HUES64 (cell line): ENCODE measurements around the gene DYNC2I2.

Source experiments
- H3K27ac ChIP-seq: 2 replicates; pipeline ENCODE4 v1.7.0; 2013; ENCODE audit warnings: low read depth, low read length, inconsistent platforms
- H3K27me3 ChIP-seq: 2 replicates; pipeline ENCODE4 v1.6.1; 2013; ENCODE audit warnings: mild to moderate bottlenecking, low read length; ENCODE audit not compliant: insufficient read depth
- H3K36me3 ChIP-seq: 2 replicates; pipeline ENCODE4 v1.6.1; 2013; ENCODE audit warnings: mild to moderate bottlenecking, low read length; ENCODE audit not compliant: insufficient read depth
- H3K4me1 ChIP-seq: 2 replicates; pipeline ENCODE4 v1.6.1; 2013; ENCODE audit warnings: mild to moderate bottlenecking, low read length, moderate library complexity; ENCODE audit not compliant: insufficient read depth
- H3K4me3 ChIP-seq: 2 replicates; pipeline ENCODE4 v1.5.1; 2013; ENCODE audit warnings: mild to moderate bottlenecking, low read length, moderate library complexity
- H3K9ac ChIP-seq: 2 replicates; pipeline ENCODE4 v1.6.1; 2013; ENCODE audit warnings: mild to moderate bottlenecking, low read depth, low read length
- H3K9me3 ChIP-seq: 2 replicates; pipeline ENCODE4 v1.6.1; 2013; ENCODE audit warnings: low read depth, low read length; ENCODE audit not compliant: insufficient read depth
- WGBS: fragments of 150-250, 120-280 bp; methylation state at CpG from one replicate; pipeline ENCODE4 v1.1.7; 2013; ENCODE audit warnings: missing lambda C conversion rate; 5-methylcytosine and 5-hydroxymethylcytosine counted together

The DYNC2I2 gene

DNA sequence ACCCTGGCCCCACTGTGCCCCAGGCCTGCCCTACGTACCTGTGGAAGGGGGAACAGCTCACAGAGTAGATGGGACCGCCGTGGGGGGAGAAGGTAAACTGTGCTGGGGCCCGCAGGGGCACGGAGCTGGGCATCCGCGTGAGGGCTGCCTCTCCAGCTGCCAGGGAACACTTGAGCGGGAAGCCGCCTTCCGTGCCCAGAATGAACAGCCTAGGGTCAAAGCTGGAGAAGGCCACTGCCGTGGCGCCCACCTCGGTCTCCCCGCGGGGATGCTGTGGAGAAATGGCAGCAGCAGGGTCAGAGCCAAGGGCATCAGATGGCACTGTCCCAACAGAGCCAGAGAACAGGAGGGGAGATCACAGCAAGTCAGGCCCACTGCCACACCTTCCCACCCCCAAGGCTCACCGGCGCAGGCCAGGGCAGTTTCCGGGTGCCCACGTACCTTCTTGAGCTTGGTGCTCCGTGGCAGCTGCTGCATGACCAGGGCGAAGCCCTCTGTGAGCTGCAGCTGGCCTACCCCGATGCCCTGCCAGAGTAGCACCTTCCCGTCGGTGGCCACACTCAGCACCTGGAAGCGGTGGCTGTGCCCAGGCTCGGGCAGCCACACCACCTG, 21.9 kb downstream of the DYNC2I2 start:
- 91% methylated on average over 26 of the region's 26 CpGs for WGBS
- Histone ChIP-seq H3K27me3 (no peaks in the 10 kb centered on the region), H3K9ac (no peak overlapping the region), H3K27ac (peak overlapping the region; percentile 61), H3K4me1 (peaks cover 8% of the 10 kb centered on the region), H3K9me3 (no peaks in the 10 kb centered on the region), H3K36me3 (peaks cover 72% of the 10 kb centered on the region), H3K4me3 (no peak overlapping the region)

DNA sequence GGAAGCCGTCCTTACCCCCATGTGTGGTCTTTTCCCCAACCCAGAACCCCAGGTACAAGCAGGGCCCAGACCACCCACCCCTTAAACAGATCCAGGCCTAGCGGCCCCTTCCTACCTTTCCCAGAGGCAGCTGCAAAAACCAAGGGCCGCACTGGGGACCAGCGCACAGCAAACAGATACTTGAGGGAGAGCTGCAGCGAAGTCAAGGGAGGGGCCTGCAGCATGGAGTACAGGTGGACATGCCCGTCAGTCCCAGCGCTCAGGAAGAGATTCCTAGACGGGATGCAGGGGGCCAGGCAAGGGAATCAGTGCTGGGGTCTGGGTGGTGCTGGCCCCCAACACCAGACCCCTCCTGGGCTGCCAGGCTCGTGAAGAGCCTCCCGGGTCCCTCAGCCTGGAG, 22.5 kb downstream of the DYNC2I2 start:
- Histone ChIP-seq H3K4me1 (peaks cover 8% of the 10 kb centered on the region), H3K27me3 (no peaks in the 10 kb centered on the region), H3K9me3 (no peaks in the 10 kb centered on the region), H3K27ac (peak overlapping the region; percentile 21), H3K36me3 (peaks cover 73% of the 10 kb centered on the region), H3K9ac (no peak overlapping the region), H3K4me3 (no peak overlapping the region)
- WGBS: 94% methylated on average over 10 of the region's 10 CpGs

DNA sequence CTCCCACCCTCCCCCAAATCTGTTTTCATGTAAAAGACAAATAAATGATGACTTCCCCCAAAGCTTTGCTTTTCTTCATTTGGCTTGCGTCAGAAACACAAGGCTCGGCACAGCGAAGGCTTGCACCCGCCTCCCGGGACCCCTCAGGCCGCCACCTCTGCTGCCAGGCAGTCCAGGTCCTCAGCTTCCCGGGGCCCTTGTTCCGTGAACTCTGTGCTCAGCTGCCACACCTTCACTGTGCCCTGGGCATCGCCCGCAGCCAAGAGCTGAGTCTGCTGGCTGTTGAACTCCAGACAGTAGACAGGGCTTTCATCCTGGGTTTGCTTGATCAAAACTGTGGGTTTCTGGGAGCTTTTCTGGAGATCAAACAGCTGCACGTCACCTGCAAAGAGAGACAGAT, 23.0 kb downstream of the DYNC2I2 start:
- 94% methylated on average over 11 of the region's 11 CpGs for WGBS
- peaks cover 8% of the 10 kb centered on the region for H3K4me1 ChIP-seq
- H3K9me3 ChIP-seq: no peaks in the 10 kb centered on the region
- no peak overlapping the region for H3K4me3 ChIP-seq
- H3K27ac ChIP-seq: no peak overlapping the region
- H3K36me3 ChIP-seq: peaks cover 75% of the 10 kb centered on the region
- no peaks in the 10 kb centered on the region for H3K27me3 ChIP-seq
- no peak overlapping the region for H3K9ac ChIP-seq

DNA sequence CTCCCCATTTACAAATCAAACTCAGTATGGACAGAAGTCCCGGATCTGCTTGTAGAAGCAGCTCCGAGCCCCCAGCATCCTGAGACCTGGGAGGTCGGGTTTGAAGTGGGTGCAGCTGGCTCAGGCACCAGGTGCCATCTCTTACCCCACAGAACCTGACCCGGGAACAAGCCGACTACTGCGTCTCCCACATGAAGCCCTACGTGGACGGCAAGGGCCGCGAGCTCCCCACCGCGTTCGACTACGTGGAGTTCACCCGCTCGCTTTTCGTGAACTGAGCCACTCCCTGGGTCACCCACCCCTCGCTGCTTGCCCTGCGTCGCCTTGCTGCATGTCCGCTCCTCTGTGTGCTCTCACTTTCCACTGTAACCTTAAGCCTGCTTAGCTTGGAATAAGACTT, 23.6 kb downstream of the DYNC2I2 start:
- Histone ChIP-seq H3K4me1 (peaks cover 8% of the 10 kb centered on the region), H3K27me3 (no peaks in the 10 kb centered on the region), H3K27ac (no peak overlapping the region), H3K4me3 (no peak overlapping the region), H3K9ac (no peak overlapping the region), H3K9me3 (no peaks in the 10 kb centered on the region), H3K36me3 (peaks cover 78% of the 10 kb centered on the region)
- 95% methylated on average over 21 of the region's 21 CpGs for WGBS

DNA sequence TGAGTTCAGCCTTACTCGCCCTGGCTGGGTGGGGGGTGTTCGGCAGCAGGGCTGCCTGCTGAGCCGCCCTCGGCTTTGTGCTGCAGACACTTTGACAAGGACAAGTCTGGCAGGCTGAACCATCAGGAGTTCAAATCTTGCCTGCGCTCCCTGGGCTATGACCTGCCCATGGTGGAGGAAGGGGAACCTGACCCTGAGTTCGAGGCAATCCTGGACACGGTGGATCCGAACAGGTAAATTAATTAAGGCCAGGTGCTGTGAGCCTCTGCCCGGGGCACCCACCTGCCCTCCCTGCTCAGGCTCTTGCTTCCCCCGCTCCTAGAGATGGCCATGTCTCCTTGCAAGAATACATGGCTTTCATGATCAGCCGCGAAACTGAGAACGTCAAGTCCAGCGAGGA, 24.2 kb downstream of the DYNC2I2 start:
- Histone ChIP-seq H3K4me1 (peaks cover 8% of the 10 kb centered on the region), H3K27me3 (no peaks in the 10 kb centered on the region), H3K9ac (no peak overlapping the region), H3K9me3 (no peaks in the 10 kb centered on the region), H3K36me3 (peaks cover 79% of the 10 kb centered on the region), H3K4me3 (no peak overlapping the region), H3K27ac (no peak overlapping the region)
- 97% methylated on average over 14 of the region's 14 CpGs for WGBS

DNA sequence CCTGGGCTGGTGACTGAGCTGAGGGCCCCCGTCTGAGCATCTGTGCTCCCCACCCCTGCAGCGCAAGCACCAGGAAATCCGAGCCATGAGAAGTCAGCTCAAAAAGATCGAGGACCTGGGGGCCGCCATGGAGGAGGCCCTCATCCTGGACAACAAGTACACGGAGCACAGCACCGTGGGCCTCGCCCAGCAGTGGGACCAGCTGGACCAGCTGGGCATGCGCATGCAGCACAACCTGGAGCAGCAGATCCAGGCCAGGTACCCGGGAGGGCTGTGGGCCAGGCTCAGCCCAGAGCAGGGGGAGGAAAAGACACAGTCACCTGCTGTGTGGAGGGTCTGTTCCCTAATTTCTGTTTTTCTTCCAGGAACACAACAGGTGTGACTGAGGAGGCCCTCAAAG, 24.6 kb downstream of the DYNC2I2 start:
- no peak overlapping the region for H3K9ac ChIP-seq
- H3K4me3 ChIP-seq: no peak overlapping the region
- peaks cover 79% of the 10 kb centered on the region for H3K36me3 ChIP-seq
- H3K4me1 ChIP-seq: peaks cover 8% of the 10 kb centered on the region
- no peaks in the 10 kb centered on the region for H3K27me3 ChIP-seq
- no peak overlapping the region for H3K27ac ChIP-seq
- no peaks in the 10 kb centered on the region for H3K9me3 ChIP-seq
- 95% methylated on average over 10 of the region's 10 CpGs for WGBS

DNA sequence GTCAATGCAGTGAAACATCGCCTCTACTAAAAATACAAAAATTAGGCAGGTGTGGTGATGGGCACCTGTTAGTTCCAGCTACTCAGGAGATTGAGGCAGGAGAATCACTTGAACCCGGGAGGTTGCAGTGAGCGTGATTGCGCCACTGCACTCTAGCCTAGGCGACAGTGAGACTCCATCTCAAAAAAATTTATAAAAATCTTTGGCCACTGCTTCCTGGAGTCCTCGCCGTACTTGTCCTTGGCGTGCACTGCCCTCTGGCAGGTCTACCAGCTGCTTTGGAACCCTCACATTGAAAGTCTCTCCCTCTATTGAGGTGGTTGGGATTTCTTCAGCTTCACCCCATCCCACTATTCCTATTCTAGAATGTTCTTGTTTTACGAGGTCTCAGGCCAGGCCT, 25.0 kb downstream of the DYNC2I2 start:
- H3K4me3 ChIP-seq: no peak overlapping the region
- H3K9me3 ChIP-seq: no peaks in the 10 kb centered on the region
- no peak overlapping the region for H3K27ac ChIP-seq
- H3K27me3 ChIP-seq: no peaks in the 10 kb centered on the region
- WGBS: 97% methylated on average over 9 of the region's 9 CpGs
- peaks cover 8% of the 10 kb centered on the region for H3K4me1 ChIP-seq
- no peak overlapping the region for H3K9ac ChIP-seq
- peaks cover 80% of the 10 kb centered on the region for H3K36me3 ChIP-seq

DNA sequence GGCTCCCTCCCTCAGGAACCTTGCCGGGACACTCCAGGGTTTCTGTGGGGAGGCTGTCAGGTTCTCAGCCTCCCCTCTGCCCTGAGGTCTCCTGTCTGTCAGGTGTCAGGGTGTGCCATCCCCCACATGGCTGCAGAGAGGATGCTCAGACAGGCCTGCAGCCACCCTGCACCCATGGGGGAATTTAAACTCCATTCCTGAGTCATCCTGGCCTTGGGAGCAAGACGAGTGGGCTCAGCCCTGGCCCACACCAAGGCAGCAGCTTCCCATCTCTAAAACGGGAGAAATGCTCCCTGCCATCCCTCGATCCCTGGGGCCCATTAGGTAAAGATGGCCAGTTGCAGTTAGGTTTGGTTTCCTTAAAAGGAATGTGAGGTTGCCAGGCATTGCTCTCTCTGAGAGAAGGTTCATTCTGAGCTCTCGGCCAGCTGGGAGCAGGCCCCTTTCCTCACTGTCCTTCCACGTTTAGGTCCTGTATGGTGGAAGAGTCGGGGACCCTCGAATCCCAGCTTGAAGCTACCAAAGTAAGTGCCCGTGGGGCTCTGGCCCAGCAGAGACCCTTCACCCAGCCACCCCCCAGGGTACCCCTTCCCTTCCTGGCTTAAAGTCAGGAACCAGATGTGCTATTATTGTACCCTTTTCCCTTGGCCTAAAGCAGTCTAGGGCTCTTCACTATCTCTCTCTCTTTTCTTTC, 26.6 kb downstream of the DYNC2I2 start:
- H3K4me3 ChIP-seq: no peak overlapping the region
- no peaks in the 10 kb centered on the region for H3K9me3 ChIP-seq
- H3K27me3 ChIP-seq: no peaks in the 10 kb centered on the region
- H3K36me3 ChIP-seq: peaks cover 95% of the 10 kb centered on the region
- H3K27ac ChIP-seq: no peak overlapping the region
- WGBS: 86% methylated on average over 9 of the region's 9 CpGs
- no peak overlapping the region for H3K9ac ChIP-seq
- H3K4me1 ChIP-seq: peaks cover 2% of the 10 kb centered on the region; the same call in 1 of the 2 replicates

DNA sequence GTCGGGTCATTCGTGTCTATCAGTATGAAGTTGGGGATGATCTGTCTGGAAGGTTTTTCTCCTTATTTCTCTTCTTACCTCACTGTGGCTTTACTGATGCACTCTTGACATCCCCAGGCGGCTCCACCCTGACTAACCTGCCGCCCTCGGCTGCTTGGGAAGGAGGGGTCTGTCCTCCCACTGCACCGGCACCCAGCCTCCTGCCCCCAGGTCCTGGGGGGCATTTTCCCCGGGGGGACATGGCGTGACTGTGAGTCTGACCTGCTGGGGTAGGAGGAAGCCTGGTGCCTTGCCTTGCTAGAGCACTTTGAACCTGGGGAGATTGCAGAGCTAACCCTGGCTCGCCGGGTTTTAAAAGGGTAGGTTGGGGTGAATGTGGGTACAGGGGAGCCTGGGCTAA, 27.5 kb downstream of the DYNC2I2 start:
- no peaks in the 10 kb centered on the region; the same call in 1 of the 2 replicates for H3K4me1 ChIP-seq
- WGBS: 92% methylated on average over 8 of the region's 10 CpGs
- no peak overlapping the region for H3K27ac ChIP-seq
- peaks cover 95% of the 10 kb centered on the region for H3K36me3 ChIP-seq
- no peak overlapping the region for H3K9ac ChIP-seq
- no peaks in the 10 kb centered on the region for H3K9me3 ChIP-seq
- no peak overlapping the region for H3K4me3 ChIP-seq
- no peaks in the 10 kb centered on the region for H3K27me3 ChIP-seq

DNA sequence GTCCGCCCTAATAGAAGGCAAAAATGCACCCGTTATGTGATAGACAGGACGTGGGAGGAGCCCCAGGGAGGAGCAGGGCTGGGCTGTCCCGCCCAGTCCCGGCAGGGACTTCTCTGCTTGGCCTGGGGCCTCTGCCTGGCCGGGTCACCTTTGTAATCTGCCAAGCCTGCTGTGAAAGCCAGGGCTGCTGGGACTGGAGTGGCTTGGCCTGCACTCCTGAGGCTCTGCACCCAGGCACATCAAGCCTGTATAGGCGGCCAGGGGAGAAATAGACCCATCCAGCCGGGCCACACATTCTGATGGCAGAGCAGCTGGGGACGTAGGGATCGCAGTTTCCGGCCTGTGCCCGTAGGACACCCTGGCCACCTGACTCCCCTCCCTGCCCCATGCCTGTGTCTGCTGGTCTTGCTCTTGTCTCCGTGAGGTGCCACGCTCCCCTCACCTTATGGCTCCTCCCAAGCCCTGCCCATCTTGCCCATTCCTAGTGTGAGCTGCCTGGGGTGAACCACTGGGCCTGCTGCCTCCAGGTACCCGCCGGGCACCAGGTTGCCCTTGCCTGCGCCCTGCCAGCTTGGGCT, 28.1 kb downstream of the DYNC2I2 start:
- no peak overlapping the region for H3K9ac ChIP-seq
- H3K4me1 ChIP-seq: no peaks in the 10 kb centered on the region; the same call in 1 of the 2 replicates
- H3K4me3 ChIP-seq: no peak overlapping the region
- no peak overlapping the region for H3K27ac ChIP-seq
- no peaks in the 10 kb centered on the region for H3K9me3 ChIP-seq
- no peaks in the 10 kb centered on the region for H3K27me3 ChIP-seq
- WGBS: 84% methylated on average over 17 of the region's 17 CpGs
- peaks cover 95% of the 10 kb centered on the region for H3K36me3 ChIP-seq

DNA sequence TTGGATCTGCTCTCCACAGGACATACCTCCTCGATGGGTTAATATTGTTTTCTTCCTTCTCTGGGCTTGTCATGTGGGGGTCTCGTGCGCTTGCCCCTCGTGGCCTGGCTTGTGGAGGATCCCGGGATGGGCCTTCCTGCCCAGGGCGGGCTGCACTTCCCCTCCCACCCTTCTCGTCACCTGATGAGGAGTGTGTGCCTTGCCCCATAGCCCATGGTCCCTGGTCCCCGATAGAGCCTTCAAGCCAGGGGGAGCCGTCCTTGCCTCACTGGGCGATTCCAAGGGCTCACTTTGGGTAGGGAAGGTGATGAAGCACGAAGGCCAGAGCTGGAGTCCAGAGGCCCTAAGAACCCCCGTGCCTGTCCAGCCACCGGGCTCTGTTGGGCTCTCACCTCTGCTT, 28.7 kb downstream of the DYNC2I2 start:
- no peak overlapping the region for H3K9ac ChIP-seq
- no peak overlapping the region for H3K27ac ChIP-seq
- peaks cover 94% of the 10 kb centered on the region for H3K36me3 ChIP-seq

More for the DNA sequence above, 28.7 kb downstream of the DYNC2I2 start:
- Histone ChIP-seq H3K27me3 (no peaks in the 10 kb centered on the region), H3K4me3 (no peak overlapping the region), H3K4me1 (no peaks in the 10 kb centered on the region; the same call in 1 of the 2 replicates), H3K9me3 (no peaks in the 10 kb centered on the region)
- 92% methylated on average over 13 of the region's 13 CpGs for WGBS
